Upper lobe of right lung (tissue), 1 donor: ENCODE data around the gene ALDH18A1. TPM values are rescaled to one million over a fixed set of nuclear protein-coding genes. Genes with fewer than 3 reads are reported as not detected.

Source experiments
- ATAC-seq: fragments of 200-7000 bp; cut with Tn5 transposase; one replicate; pipeline ENCODE4 v1.9.1; 2020; ENCODE audit warnings: mild to moderate bottlenecking, moderate library complexity
- DNase-seq: peaks from one replicate; pipeline ENCODE4 v3.0.0-alpha.2; 2020
- H3K27ac ChIP-seq: fragments of 200-600 bp; one replicate; pipeline ENCODE4 v1.8.0; 2022
- H3K27me3 ChIP-seq: fragments of 200-600 bp; one replicate; pipeline ENCODE4 v1.8.0; 2022; ENCODE audit warnings: mild to moderate bottlenecking
- H3K36me3 ChIP-seq: fragments of 200-600 bp; one replicate; pipeline ENCODE4 v1.8.0; 2022
- H3K4me1 ChIP-seq: fragments of 200-600 bp; one replicate; pipeline ENCODE4 v1.8.0; 2022
- H3K4me3 ChIP-seq: fragments of 200-600 bp; one replicate; pipeline ENCODE4 v1.8.0; 2022; ENCODE audit warnings: mild to moderate bottlenecking
- H3K9me3 ChIP-seq: fragments of 200-600 bp; one replicate; pipeline ENCODE4 v1.8.0; 2022
- CTCF ChIP-seq: fragments of 200-600 bp; IDR thresholded peaks from one replicate; pipeline ENCODE4 v1.8.0; 2022; ENCODE audit warnings: antibody characterized with exemption
- intact Hi-C: fragments of 100-400 bp; cut with DNase I; formaldehyde crosslinking; loops from one replicate; pipeline ENCODE4 v1.11.0; 2022
- total RNA-seq: library from RNA; stranded (reverse); fragmentation: NEBNext Ultra II Directional; extraction: Animal tissue kit (Norgen Biotek cat#: 25700); gene quantifications from one replicate; pipeline ENCODE4 v1.2.1, GENCODE V29; 2021
- donor health status: DM: no; HTN: yes; CAD: no; lungs with severe emphysema.

ALDH18A1 gene
- total RNA-seq, 1 donor from 2014 or later = 32.8 TPM

DNA sequence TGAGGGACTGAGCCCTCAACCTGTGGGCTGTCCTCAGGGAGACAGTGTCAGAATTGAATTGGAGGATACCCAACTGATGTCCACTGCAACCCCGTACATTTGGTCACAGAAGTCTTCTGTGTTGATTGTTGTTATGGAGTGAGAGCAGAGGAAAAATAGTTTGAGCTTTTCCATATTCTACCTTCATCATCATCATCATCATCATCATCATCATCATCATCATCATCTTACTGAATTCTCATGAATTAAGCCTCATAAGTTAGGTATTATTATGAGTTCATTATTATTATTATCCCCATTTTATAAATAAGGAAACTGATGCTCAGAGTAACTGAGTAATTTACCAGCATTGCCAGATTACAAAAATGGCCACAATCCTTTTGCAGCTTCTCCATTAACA, 8.4 kb downstream of the ALDH18A1 start:
- Histone ChIP-seq H3K27ac (no peak overlapping the region), H3K36me3 (peaks cover 42% of the 10 kb centered on the region), H3K9me3 (no peaks in the 10 kb centered on the region), H3K4me3 (no peak overlapping the region), H3K4me1 (no peaks in the 10 kb centered on the region), H3K27me3 (no peaks in the 10 kb centered on the region)
- intact Hi-C loops = no loop called here
- ATAC-seq (no peak), DNase-seq (no peak)
- no peak for TF ChIP-seq CTCF

DNA sequence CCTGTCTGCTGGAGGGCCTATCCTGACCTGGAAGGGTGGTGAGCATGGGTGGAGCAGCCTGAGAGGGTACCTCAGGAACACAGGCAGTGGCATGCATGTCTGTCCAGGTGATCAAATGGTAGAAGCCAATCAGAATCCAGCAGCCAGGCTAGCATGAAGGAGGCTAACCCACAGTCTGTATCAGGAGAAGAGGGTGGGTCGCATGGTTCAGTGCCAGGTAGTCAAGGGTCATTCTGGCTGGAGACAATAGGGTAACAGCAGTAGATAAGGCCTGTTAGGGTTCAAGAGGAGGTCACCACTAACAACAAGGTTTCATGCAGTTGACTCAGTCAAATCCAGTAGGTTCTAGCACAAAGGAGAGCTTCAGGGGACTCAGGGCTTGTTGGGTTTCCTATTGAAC, 10.4 kb downstream of the ALDH18A1 start:
- intact Hi-C loops = no loop called here
- H3K36me3 ChIP-seq = peaks cover 40% of the 10 kb centered on the region
- DNase-seq (no peak), ATAC-seq (no peak)
- no peaks in the 10 kb centered on the region for H3K27me3 ChIP-seq
- TF ChIP-seq CTCF = no peak
- no peak overlapping the region for H3K4me3 ChIP-seq
- H3K4me1 ChIP-seq = no peaks in the 10 kb centered on the region
- no peak overlapping the region for H3K27ac ChIP-seq
- no peaks in the 10 kb centered on the region for H3K9me3 ChIP-seq

DNA sequence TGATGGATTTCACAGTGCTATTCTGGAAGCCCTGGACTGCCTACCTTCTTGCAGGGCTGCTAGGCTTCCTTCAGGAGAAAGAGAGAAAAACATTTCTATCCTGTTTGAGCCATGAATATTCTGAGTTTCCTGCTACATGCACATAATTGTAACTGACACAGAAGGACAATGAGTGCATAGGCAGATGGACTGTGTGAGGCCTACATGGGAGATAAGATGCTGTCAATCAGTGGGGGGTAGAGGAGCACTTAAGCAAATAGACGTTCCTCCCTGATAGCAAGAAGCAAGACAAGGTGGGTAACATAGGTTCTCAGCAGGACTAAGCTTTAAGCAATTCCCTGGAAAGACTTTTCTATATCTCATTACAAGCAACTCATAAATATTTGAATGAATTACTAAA, 11.6 kb downstream of the ALDH18A1 start:
- Histone ChIP-seq H3K27me3 (no peaks in the 10 kb centered on the region), H3K4me3 (no peak overlapping the region), H3K36me3 (peaks cover 48% of the 10 kb centered on the region), H3K27ac (no peak overlapping the region), H3K4me1 (no peaks in the 10 kb centered on the region), H3K9me3 (no peaks in the 10 kb centered on the region)
- intact Hi-C loops = no loop called here
- DNase-seq (no peak), ATAC-seq (no peak)
- no peak for TF ChIP-seq CTCF

GRCh38 chr10:95640891-95641315, 15.6 kb downstream of the ALDH18A1 start:
- DNase-seq = no peak
- Histone ChIP-seq H3K27ac (no peak overlapping the region), H3K36me3 (peaks cover 48% of the 10 kb centered on the region), H3K4me1 (no peaks in the 10 kb centered on the region), H3K4me3 (no peak overlapping the region), H3K27me3 (no peaks in the 10 kb centered on the region), H3K9me3 (no peaks in the 10 kb centered on the region)
- intact Hi-C loops = no loop called here
- ATAC-seq = no peak
- TF ChIP-seq CTCF = no peak

GRCh38 chr10:95637911-95638310, 18.6 kb downstream of the ALDH18A1 start:
- Histone ChIP-seq H3K4me3 (no peak overlapping the region), H3K9me3 (no peaks in the 10 kb centered on the region), H3K36me3 (peaks cover 67% of the 10 kb centered on the region), H3K27ac (no peak overlapping the region), H3K27me3 (no peaks in the 10 kb centered on the region), H3K4me1 (no peaks in the 10 kb centered on the region)
- TF ChIP-seq CTCF = no peak
- ATAC-seq (no peak), DNase-seq (no peak)
- intact Hi-C loops = no loop called here

GRCh38 chr10:95637140-95637539, 19.4 kb downstream of the ALDH18A1 start:
- intact Hi-C loops = no loop called here
- H3K4me1 ChIP-seq = no peaks in the 10 kb centered on the region
- no peaks in the 10 kb centered on the region for H3K27me3 ChIP-seq
- ATAC-seq (no peak), DNase-seq (no peak)
- no peak overlapping the region for H3K27ac ChIP-seq
- no peaks in the 10 kb centered on the region for H3K9me3 ChIP-seq
- peaks cover 67% of the 10 kb centered on the region for H3K36me3 ChIP-seq
- H3K4me3 ChIP-seq = no peak overlapping the region
- no peak for TF ChIP-seq CTCF
